HepG2 (cell line): ENCODE data around the gene ANKRD31.

Experiments used
- ATF3 ChIP-seq: sonication (generic); formaldehyde crosslinking; IDR thresholded peaks from 2 replicates; pipeline ENCODE4 v1.4.0; 2020; ENCODE audit warnings: missing genetic modification reagents
- CHD2 ChIP-seq: IDR thresholded peaks from 2 replicates; pipeline ENCODE4 v1.6.1; 2011; ENCODE audit warnings: low read depth, low read length, improper control_type of control experiment
- CTCF ChIP-seq: sonication (generic); formaldehyde crosslinking; IDR thresholded peaks from 2 replicates; pipeline ENCODE4 v1.5.0; 2020; ENCODE audit warnings: mild to moderate bottlenecking, missing genetic modification reagents, moderate library complexity
- E2F5 ChIP-seq: sonication (generic); formaldehyde crosslinking; conservative IDR thresholded peaks from 2 replicates; pipeline ENCODE4 v1.4.0; 2020; ENCODE audit warnings: missing genetic modification reagents
- NCOA5 ChIP-seq: sonication (generic); formaldehyde crosslinking; IDR thresholded peaks from 2 replicates; pipeline ENCODE4 v1.4.0; 2020; ENCODE audit warnings: missing genetic modification reagents
- POLR2A ChIP-seq, 2 experiments: IDR thresholded peaks; 2 replicates each; pipeline ENCODE4 v1.6.1; 2011; ENCODE audit warnings: low read depth in 2 of 2, low read length in 2 of 2, mild to moderate bottlenecking in 1 of 2, moderate library complexity in 1 of 2; ENCODE audit not compliant: insufficient read depth in 1 of 2
- POLR2AphosphoS5 ChIP-seq: IDR thresholded peaks from 2 replicates; pipeline ENCODE4 v1.6.1; 2012; ENCODE audit warnings: low read depth, low read length
- ZBTB14 ChIP-seq: sonication (generic); formaldehyde crosslinking; IDR thresholded peaks from 2 replicates; pipeline ENCODE4 v1.4.0; 2020; ENCODE audit warnings: missing genetic modification reagents

GRCh38 chr5:75058986-75059535, 177.6 kb downstream of the ANKRD31 start:
- TF ChIP-seq CTCF (no peak), NCOA5 (CRISPR knock-in tag) (no peak), ZBTB14 (CRISPR knock-in tag) (no peak), POLR2A (IDR thresholded peaks at IDR 0.05; ENCODE audit: insufficient read depth in 1 of 2, low read depth in 2 of 2, low read length in 2 of 2) (no peak), ATF3 (no peak), E2F5 (CRISPR knock-in tag) (no peak), POLR2AphosphoS5 (no peak), CHD2 (no peak)
